Astrocyte of the cerebellum (primary cell): ENCODE results near the gene TRIM66.

Experiments used
- DNase-seq: peaks from one replicate; pipeline ENCODE4 v3.0.0-alpha.2; 2011; ENCODE audit warnings: low read depth
- H3K4me3 ChIP-seq: 2 replicates; pipeline ENCODE4 v1.5.1; 2011; ENCODE audit warnings: mild to moderate bottlenecking, low read depth, low read length, moderate library complexity
- CTCF ChIP-seq: IDR thresholded peaks from 2 replicates; pipeline ENCODE4 v1.5.1; 2012; ENCODE audit warnings: low read length, low read depth, moderate library complexity, mild to moderate bottlenecking; ENCODE audit errors: missing control alignments
- in situ Hi-C: cut with HindIII; loops from 2 replicates; pipeline ENCODE4 v1.10.0; 2017; ENCODE audit warnings: low sequenced_read_pairs

The TRIM66 gene

GRCh38 chr11:8597182-8597581 is 85.3 kb downstream of the TRIM66 start:
- in situ Hi-C loops = no loop called here
- DNase-seq = peak; percentile 35
- TF ChIP-seq CTCF = no peak
- H3K4me3 ChIP-seq = no peak overlapping the region

- TF ChIP-seq CTCF = no peak
- in situ Hi-C loops = no loop called here
- no peak overlapping the region for H3K4me3 ChIP-seq
- no peak for DNase-seq
Observed at GRCh38 chr11:8596504-8597046, 85.9 kb downstream of the TRIM66 start.

- TF ChIP-seq CTCF = no peak
- H3K4me3 ChIP-seq = peak within 1 kb of the TSS; percentile 68
- no peak for DNase-seq
- in situ Hi-C loops = no loop called here
Observed at GRCh38 chr11:8593935-8594909, 88.2 kb downstream of the TRIM66 start, which contains the start of gene STK33. TSS of gene STK33 (minus strand) at chr11:8594228. CDS start at chr11:8474905, 119,323 bp downstream.

- DNase-seq = no peak
- H3K4me3 ChIP-seq = peak overlapping the region; percentile 68
- in situ Hi-C loops = no loop called here
- no peak for TF ChIP-seq CTCF
Observed at GRCh38 chr11:8593455-8593854, 89.0 kb downstream of the TRIM66 start.

- in situ Hi-C loops = no loop called here
- no peak overlapping the region for H3K4me3 ChIP-seq
- no peak for DNase-seq
- no peak for TF ChIP-seq CTCF
Observed at GRCh38 chr11:8587915-8588314, 94.5 kb downstream of the TRIM66 start.

GRCh38 chr11:8586805-8587204 is 95.7 kb downstream of the TRIM66 start:
- TF ChIP-seq CTCF = no peak
- H3K4me3 ChIP-seq = no peak overlapping the region
- in situ Hi-C loops = no loop called here
- no peak for DNase-seq
